Pancreas (tissue), 10 donors: ENCODE data around the gene ALDOA. TPM values are rescaled to one million over a fixed set of nuclear protein-coding genes. Genes with fewer than 3 reads are reported as not detected.

Experiments used
- ATAC-seq, 4 donors: fragments of 200-7000 bp; cut with Tn5 transposase; one replicate each; pipeline versions ENCODE4 v1.8.0 to v1.9.1; 2020; ENCODE audit warnings: mild to moderate bottlenecking in 4 of 4, moderate library complexity in 4 of 4
- DNase-seq, 6 donors: peaks; one replicate each; pipeline ENCODE4 v3.0.0-alpha.2; 2020
- FAIRE-seq: peaks from 2 replicates; lab custom pipeline; 2012; peaks lifted over from hg19 to GRCh38; lab: Jason Lieb, UNC
- H3K27ac ChIP-seq, 4 donors: fragments of 200-600 bp; sonication (generic); 1 replicate in 3 of 4; 2 replicates in 1 of 4; pipeline versions ENCODE4 v1.5.0 to v1.8.0; 2020
- H3K27me3 ChIP-seq, 4 donors: fragments of 200-600 bp; one replicate each; pipeline ENCODE4 v1.8.0; 2021
- H3K36me3 ChIP-seq, 3 donors: fragments of 200-600 bp; sonication (generic) in 1 of 3; one replicate each; pipeline versions ENCODE4 v1.5.0 to v1.8.0; 2020 to 2021
- H3K4me1 ChIP-seq, 3 donors: fragments of 200-600 bp; one replicate each; pipeline ENCODE4 v1.8.0; 2021
- H3K4me3 ChIP-seq, 4 donors: fragments of 200-600 bp; sonication (generic) in 2 of 4; one replicate each; pipeline versions ENCODE4 v1.5.0 to v1.8.0; 2020 to 2021
- H3K9me3 ChIP-seq, 4 donors: fragments of 200-600 bp; one replicate each; pipeline ENCODE4 v1.8.0; 2021
- CTCF ChIP-seq, 4 donors: fragments of 200-600 bp; sonication (generic) in 3 of 4; IDR thresholded peaks; one replicate each; pipeline versions ENCODE4 v1.5.0 to v1.8.0; 2021; ENCODE audit warnings: antibody characterized with exemption in 4 of 4
- WGBS, 2 donors: extraction: QIAGEN DNeasy Blood & Tissue Kit; methylation state at CpG; one replicate each; pipeline ENCODE4 v1.1.7; 2013; 5-methylcytosine and 5-hydroxymethylcytosine counted together
- intact Hi-C, 3 donors: fragments of 100-400 bp; cut with DNase I; formaldehyde crosslinking; loops; one replicate each; pipeline versions ENCODE4 v1.11.1 to v1.14.2; 2022
- polyA plus RNA-seq, 2 donors: library from polyadenylated mRNA; stranded (reverse); fragments of 200-250 nt; gene quantifications; one replicate each; pipeline ENCODE4 v1.2.3, GENCODE V29; 2013
- total RNA-seq, 6 donors: library from RNA; stranded (reverse); fragmentation: NEBNext Ultra II Directional in 4 of 6; extraction: Animal tissue kit (Norgen Biotek cat#: 25700) in 4 of 6; gene quantifications; one replicate each; pipeline versions ENCODE4 v1.2.1 to v1.2.4, GENCODE V29; 2021 to 2023
- donor health status: healthy with polysubstance abuse.
- donor health status: DM: no; HTN: no; CAD: no; lungs with moderate emphysema.
- donor health status: DM: no; HTN: no; CAD: no.
- donor health status: control.
- donor health status: control.
- donor health status: Bipolar disorder and iron deficiency.
- donor health status: DM: yes; HTN: yes; CAD: no.
- donor health status: DM: no; HTN: no; CAD: no.
- donor health status: DM: no; HTN: no; CAD: no.
- donor health status: DM: yes; HTN: yes; CAD: no.

ALDOA gene
- total and polyA plus RNA-seq, 8 donors: 234 to 425 (median 327) TPM

- no peaks in the 10 kb centered on the region for H3K9me3 ChIP-seq
- H3K4me1 ChIP-seq: peaks cover 3 to 19% (median 13%) of the 10 kb centered on the region in 3 donors
- H3K36me3 ChIP-seq: peaks cover 3 to 14% (median 6%) of the 10 kb centered on the region in 3 donors
- no peak for FAIRE-seq
- peak overlapping the region; percentile 88 to 99 (median 98) for H3K27ac ChIP-seq
- TF ChIP-seq CTCF (IDR thresholded peaks at IDR 0.05): no peak
- H3K4me3 ChIP-seq: peak overlapping the region in 3 of 4 donors; percentile 73 to 82 (median 80)
- no peak for ATAC-seq
- intact Hi-C loops: no loop called here
- DNase-seq: no peak
- H3K27me3 ChIP-seq: no peaks in the 10 kb centered on the region
- 57 to 59% methylated on average over 12 of the region's 12 CpGs for WGBS, 2 donors
These were observed 2.2 kb upstream of the ALDOA start for GRCh38 chr16:30063278-30063892.

GRCh38 chr16:30063893-30064728 is 1.4 kb upstream of the ALDOA start:
- DNase-seq (peak; percentile 73 to 89 (median 78)), FAIRE-seq (no peak), ATAC-seq (peak; percentile 29 to 57 (median 54))
- H3K36me3 ChIP-seq: peaks cover 8 to 21% (median 13%) of the 10 kb centered on the region in 3 donors
- intact Hi-C loops: no loop called here
- H3K27me3 ChIP-seq: no peaks in the 10 kb centered on the region
- 5% methylated on average over 27 of the region's 27 CpGs for WGBS, 2 donors
- H3K27ac ChIP-seq: peak overlapping the region; percentile 88 to 99 (median 98)
- no peak for TF ChIP-seq CTCF (IDR thresholded peaks at IDR 0.05)
- H3K9me3 ChIP-seq: no peaks in the 10 kb centered on the region
- peaks cover 3 to 19% (median 13%) of the 10 kb centered on the region in 3 donors for H3K4me1 ChIP-seq
- H3K4me3 ChIP-seq: peak overlapping the region; percentile 54 to 82 (median 76)

- intact Hi-C loops: no loop called here
- peaks cover 3 to 19% (median 13%) of the 10 kb centered on the region in 3 donors for H3K4me1 ChIP-seq
These were observed 845 bp upstream of the ALDOA start for GRCh38 chr16:30064729-30065101.

GRCh38 chr16:30065943-30066760 is 592 bp downstream of the ALDOA start:
- no peaks in the 10 kb centered on the region for H3K9me3 ChIP-seq
- intact Hi-C loops: no loop called here
- no peaks in the 10 kb centered on the region for H3K27me3 ChIP-seq
- FAIRE-seq: no peak
- peak overlapping the region; percentile 88 to 99 (median 98) for H3K27ac ChIP-seq
- H3K36me3 ChIP-seq: peaks cover 18 to 40% (median 29%) of the 10 kb centered on the region in 3 donors
- peak overlapping the region; percentile 73 to 94 (median 81) for H3K4me3 ChIP-seq
- WGBS, 2 donors: 0% methylated on average over 42 to 44 of the region's 44 CpGs
- peak in 5 of 6 donors; percentile 34 to 76 (median 57) for DNase-seq
- peak; percentile 9 to 18 (median 12) for ATAC-seq
- H3K4me1 ChIP-seq: peaks cover 3 to 19% (median 13%) of the 10 kb centered on the region in 3 donors
- no peak for TF ChIP-seq CTCF (IDR thresholded peaks at IDR 0.05)

More at GRCh38 chr16:30064729-30065101, 845 bp upstream of the ALDOA start:
- no peak for TF ChIP-seq CTCF (IDR thresholded peaks at IDR 0.05)
- DNase-seq: peak in 1 of 6 donors; percentile 63
- 0 to 1% methylated on average over 18 to 25 of the region's 25 CpGs for WGBS, 2 donors
- Histone ChIP-seq H3K27me3 (no peaks in the 10 kb centered on the region), H3K27ac (peak overlapping the region; percentile 88 to 99 (median 98)), H3K4me3 (peak overlapping the region; percentile 54 to 82 (median 76)), H3K36me3 (peaks cover 14 to 27% (median 19%) of the 10 kb centered on the region in 3 donors), H3K9me3 (no peaks in the 10 kb centered on the region)
- ATAC-seq: peak in 3 of 4 donors; percentile 65 to 70 (median 68)
- FAIRE-seq: no peak
